NB4 (cell line): ENCODE data around the gene MAPKAPK3.

Source experiments
- POLR2A ChIP-seq: IDR thresholded peaks from 2 replicates; pipeline ENCODE4 v1.6.1; 2011; ENCODE audit warnings: mild to moderate bottlenecking; ENCODE audit not compliant: insufficient read length; ENCODE audit errors: extremely low read depth
- TF ChIP-seq, protein P1 (sequence below): IDR thresholded peaks from one replicate; pipeline ENCODE4 v1.5.1; 2012; ENCODE audit warnings: low read depth, low read length
- TF ChIP-seq, protein P2 (sequence below): IDR thresholded peaks from 2 replicates; pipeline ENCODE4 v1.6.1; 2011; ENCODE audit warnings: low read depth, low read length

DNA sequence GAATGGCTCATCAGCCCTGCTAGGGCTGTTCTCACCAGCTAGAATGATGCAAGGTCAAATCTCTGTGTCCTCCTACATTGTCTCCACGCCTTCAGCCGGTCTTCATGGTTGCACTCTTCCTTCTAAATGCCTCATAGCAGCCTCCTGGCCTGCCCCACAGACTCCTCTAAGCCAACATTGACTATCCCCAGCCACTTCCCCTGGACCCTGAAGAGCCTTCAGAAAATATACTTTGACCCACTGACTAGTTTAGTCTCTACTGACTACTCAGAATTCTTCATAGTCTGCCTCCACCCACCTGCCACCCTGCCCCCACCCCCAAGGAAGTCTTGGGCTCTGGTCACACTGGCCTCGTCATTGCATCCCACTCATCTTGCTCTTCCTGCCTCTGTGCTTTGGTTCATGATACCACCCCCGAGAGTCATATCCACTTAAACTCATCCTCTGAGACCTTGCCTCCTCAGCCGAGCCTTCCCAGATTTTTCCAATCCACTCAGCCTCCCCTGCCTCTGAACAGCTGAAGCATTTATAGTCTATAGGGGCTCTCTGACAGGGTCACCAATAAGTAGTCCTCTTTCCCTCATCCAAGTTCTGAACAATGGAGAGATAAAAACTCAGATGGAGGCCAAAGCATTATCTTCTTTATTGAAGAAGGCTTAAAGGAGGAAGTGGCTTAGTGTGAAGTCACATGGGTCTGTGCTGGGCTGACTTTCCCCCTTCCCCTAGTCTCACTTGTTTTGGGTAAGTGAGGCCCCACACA is 48.3 kb downstream of the MAPKAPK3 start:
- TF ChIP-seq, protein P1, sequence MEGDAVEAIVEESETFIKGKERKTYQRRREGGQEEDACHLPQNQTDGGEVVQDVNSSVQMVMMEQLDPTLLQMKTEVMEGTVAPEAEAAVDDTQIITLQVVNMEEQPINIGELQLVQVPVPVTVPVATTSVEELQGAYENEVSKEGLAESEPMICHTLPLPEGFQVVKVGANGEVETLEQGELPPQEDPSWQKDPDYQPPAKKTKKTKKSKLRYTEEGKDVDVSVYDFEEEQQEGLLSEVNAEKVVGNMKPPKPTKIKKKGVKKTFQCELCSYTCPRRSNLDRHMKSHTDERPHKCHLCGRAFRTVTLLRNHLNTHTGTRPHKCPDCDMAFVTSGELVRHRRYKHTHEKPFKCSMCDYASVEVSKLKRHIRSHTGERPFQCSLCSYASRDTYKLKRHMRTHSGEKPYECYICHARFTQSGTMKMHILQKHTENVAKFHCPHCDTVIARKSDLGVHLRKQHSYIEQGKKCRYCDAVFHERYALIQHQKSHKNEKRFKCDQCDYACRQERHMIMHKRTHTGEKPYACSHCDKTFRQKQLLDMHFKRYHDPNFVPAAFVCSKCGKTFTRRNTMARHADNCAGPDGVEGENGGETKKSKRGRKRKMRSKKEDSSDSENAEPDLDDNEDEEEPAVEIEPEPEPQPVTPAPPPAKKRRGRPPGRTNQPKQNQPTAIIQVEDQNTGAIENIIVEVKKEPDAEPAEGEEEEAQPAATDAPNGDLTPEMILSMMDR: no peak
- no peak for TF ChIP-seq POLR2A
- TF ChIP-seq, protein P2, sequence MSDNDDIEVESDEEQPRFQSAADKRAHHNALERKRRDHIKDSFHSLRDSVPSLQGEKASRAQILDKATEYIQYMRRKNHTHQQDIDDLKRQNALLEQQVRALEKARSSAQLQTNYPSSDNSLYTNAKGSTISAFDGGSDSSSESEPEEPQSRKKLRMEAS: peak; percentile 63
